Kidney (tissue), 14 donors: ENCODE data around the gene CCNY. TPM values are rescaled to one million over a fixed set of nuclear protein-coding genes. Genes with fewer than 3 reads are reported as not detected.

Experiments
- DNase-seq, 5 donors: peaks; one replicate each; pipeline ENCODE4 v3.0.0-alpha.2; 2013 to 2020
- FAIRE-seq: peaks from 2 replicates; lab custom pipeline; 2012; peaks lifted over from hg19 to GRCh38; lab: Jason Lieb, UNC
- H3K27ac ChIP-seq, 2 donors: one replicate each; pipeline ENCODE4 v1.7.0; 2013; ENCODE audit warnings: low read depth in 2 of 2, low read length in 2 of 2, inconsistent platforms in 1 of 2
- H3K27me3 ChIP-seq: one replicate; pipeline ENCODE4 v1.7.1; 2013; ENCODE audit warnings: low read length, inconsistent platforms; ENCODE audit not compliant: control insufficient read depth, insufficient read depth
- H3K36me3 ChIP-seq, 3 donors: one replicate each; pipeline versions ENCODE4 v1.7.0 to v1.7.1; 2013; ENCODE audit warnings: low read length in 3 of 3, control low read depth in 1 of 3, inconsistent platforms in 1 of 3; ENCODE audit not compliant: insufficient read depth in 3 of 3, control insufficient read depth in 2 of 3
- H3K4me1 ChIP-seq, 3 donors: one replicate each; pipeline versions ENCODE4 v1.7.0 to v1.7.1; 2013; ENCODE audit warnings: low read length in 3 of 3, inconsistent platforms in 1 of 3, low read depth in 1 of 3; ENCODE audit not compliant: control insufficient read depth in 2 of 3, insufficient read depth in 2 of 3
- H3K4me3 ChIP-seq, 3 donors: one replicate each; pipeline versions ENCODE4 v1.7.0 to v1.8.1; 2013; ENCODE audit warnings: low read length in 3 of 3, control low read depth in 1 of 3, inconsistent platforms in 1 of 3
- H3K9ac ChIP-seq, 3 donors: one replicate each; pipeline versions ENCODE4 v1.7.0 to v1.7.1; 2013; ENCODE audit warnings: low read length in 3 of 3, control low read depth in 1 of 3, inconsistent platforms in 1 of 3
- H3K9me3 ChIP-seq, 3 donors: one replicate each; pipeline versions ENCODE4 v1.7.0 to v1.7.1; 2013; ENCODE audit warnings: low read length in 3 of 3, control low read depth in 1 of 3, inconsistent platforms in 1 of 3; ENCODE audit not compliant: control insufficient read depth in 2 of 3, insufficient read depth in 1 of 3
- CTCF ChIP-seq: IDR thresholded peaks from 3 replicates; pipeline ENCODE4 v1.5.1; 2012; ENCODE audit warnings: mild to moderate bottlenecking, moderate library complexity, borderline replicate concordance; ENCODE audit not compliant: insufficient read depth; ENCODE audit errors: extremely low read depth
- intact Hi-C: fragments of 100-400 bp; cut with DNase I; formaldehyde crosslinking; loops from one replicate; pipeline ENCODE4 v1.11.1; 2022
- polyA plus RNA-seq: library from polyadenylated mRNA; stranded (reverse); fragments of 350-450 nt; fragmentation: Illumina TruSeq; extraction: RNeasy Lipid Tissue Mini Kit (QIAGEN cat#74804); gene quantifications from one replicate; pipeline ENCODE4 v1.2.3, GENCODE V29; 2014; ENCODE audit warnings: low read depth, low replicate concordance; ENCODE audit not compliant: insufficient read depth
- total RNA-seq: library from RNA; stranded (reverse); fragmentation: NEBNext Ultra II Directional; extraction: Animal tissue kit (Norgen Biotek cat#: 25700); gene quantifications from one replicate; pipeline ENCODE4 v1.2.1, GENCODE V29; 2021
- donor health status: control.
- donor health status: control.
- donor health status: control.
- donor health status: control.
- donor health status: control.
- donor health status: DM: yes; HTN: yes; CAD: no.
- donor health status: Normal renal cell carcinoma (clear cell type).

CCNY gene
- total and polyA plus RNA-seq, 2 donors from 2014 or later: 45.6 to 77.2 TPM

GRCh38 chr10:35327790-35328403 lies 8.4 kb upstream of the CCNY start:
- intact Hi-C loops: no loop called here
- Histone ChIP-seq H3K9ac (no peak overlapping the region), H3K27ac (no peak overlapping the region)

GRCh38 chr10:35328404-35329037 lies 7.8 kb upstream of the CCNY start:
- Histone ChIP-seq H3K9me3 (no peaks in the 10 kb centered on the region), H3K36me3 (peaks cover 0 to 2% (median 0%) of the 10 kb centered on the region in 3 donors), H3K9ac (no peak overlapping the region), H3K4me1 (peaks cover 0 to 2% (median 0%) of the 10 kb centered on the region in 3 donors), H3K4me3 (no peak overlapping the region), H3K27me3 (no peaks in the 10 kb centered on the region), H3K27ac (no peak overlapping the region)
- intact Hi-C loops: no loop called here
- no peak for FAIRE-seq
- no peak for TF ChIP-seq CTCF
- DNase-seq: no peak

More at GRCh38 chr10:35327790-35328403, 8.4 kb upstream of the CCNY start:
- no peak overlapping the region for H3K4me3 ChIP-seq
- H3K4me1 ChIP-seq: peaks cover 0 to under 1% (median 0%) of the 10 kb centered on the region in 3 donors
- DNase-seq (no peak), FAIRE-seq (no peak)
- H3K9me3 ChIP-seq: no peaks in the 10 kb centered on the region
- no peaks in the 10 kb centered on the region for H3K36me3 ChIP-seq
- TF ChIP-seq CTCF: no peak
- H3K27me3 ChIP-seq: no peaks in the 10 kb centered on the region

- H3K9me3 ChIP-seq: no peaks in the 10 kb centered on the region
- no peaks in the 10 kb centered on the region for H3K27me3 ChIP-seq
- intact Hi-C loops: no loop called here
- H3K4me3 ChIP-seq: no peak overlapping the region
- DNase-seq (no peak), FAIRE-seq (no peak)
- H3K27ac ChIP-seq: no peak overlapping the region
- H3K4me1 ChIP-seq: peaks cover 0 to 6% (median 3%) of the 10 kb centered on the region in 3 donors
- no peak for TF ChIP-seq CTCF
- H3K36me3 ChIP-seq: peaks cover 0 to 2% (median 0%) of the 10 kb centered on the region in 3 donors
- no peak overlapping the region for H3K9ac ChIP-seq
Observed at GRCh38 chr10:35329520-35329919, 6.8 kb upstream of the CCNY start.
